OCI-LY3 (cell line): ENCODE measurements around the gene APOL5.

ENCODE experiments used
- H2AFZ ChIP-seq: fragments of 200-600, 300-600 bp; shearing (Covaris generic); 2 replicates; pipeline ENCODE4 v1.6.0; 2014; ENCODE audit warnings: antibody characterized with exemption, low read depth, low read length
- H3K27ac ChIP-seq: fragments of 200-600, 300-600 bp; sonication (generic); 2 replicates; pipeline ENCODE4 v1.5.1; 2014; ENCODE audit warnings: mild to moderate bottlenecking, low read length, moderate library complexity, mixed read lengths
- H3K27me3 ChIP-seq: fragments of 200-600, 300-600 bp; sonication (generic); 2 replicates; pipeline ENCODE4 v1.6.1; 2014; ENCODE audit warnings: low read depth, low read length, mixed read lengths
- H3K36me3 ChIP-seq: fragments of 200-600, 300-600 bp; sonication (generic); replicated peaks from 2 replicates; pipeline ENCODE3; 2014; ENCODE audit warnings: low read depth, low read length, mixed read lengths
- H3K4me1 ChIP-seq: fragments of 300-600, 200-600 bp; sonication (generic); 2 replicates; pipeline ENCODE4 v1.6.1; 2014; ENCODE audit warnings: low read length, mixed read lengths
- H3K4me2 ChIP-seq: fragments of 200-600, 300-600 bp; sonication (generic); 2 replicates; pipeline ENCODE4 v1.6.1; 2014; ENCODE audit warnings: low read length, mixed read lengths
- H3K4me3 ChIP-seq: fragments of 300-600, 200-600 bp; sonication (generic); 2 replicates; pipeline ENCODE4 v1.5.1; 2014; ENCODE audit warnings: antibody characterized with exemption, mild to moderate bottlenecking, low read length, moderate library complexity
- H3K79me2 ChIP-seq: fragments of 300-600, 200-600 bp; shearing (Covaris generic); 2 replicates; pipeline ENCODE4 v1.6.1; 2014; ENCODE audit warnings: mild to moderate bottlenecking, low read length, mixed read lengths
- H3K9ac ChIP-seq: fragments of 300-600, 200-600 bp; shearing (Covaris generic); 2 replicates; pipeline ENCODE4 v1.6.0; 2014; ENCODE audit warnings: mild to moderate bottlenecking, low read length, moderate library complexity
- H3K9me3 ChIP-seq: fragments of 200-600, 300-600 bp; shearing (Covaris generic); 2 replicates; pipeline ENCODE4 v1.6.1; 2014; ENCODE audit warnings: low read length, mixed read lengths; ENCODE audit not compliant: insufficient read depth
- H4K20me1 ChIP-seq: fragments of 200-600, 300-600 bp; sonication (generic); 2 replicates; pipeline ENCODE4 v1.6.1; 2016; ENCODE audit warnings: low read length, mixed read lengths; ENCODE audit not compliant: insufficient read depth
- EZH2phosphoT487 ChIP-seq: fragments of 200-600 bp; shearing (Covaris generic); IDR thresholded peaks from 2 replicates; pipeline ENCODE4 v1.6.1; 2018; ENCODE audit warnings: antibody characterized with exemption, mixed run types, low read depth
- TF ChIP-seq, protein P1 (sequence below): fragments of 200-600, 300-600 bp; sonication (generic); IDR thresholded peaks from 2 replicates; pipeline ENCODE4 v1.5.1; 2014; ENCODE audit warnings: antibody characterized with exemption, low read length, low read depth

The APOL5 gene

DNA sequence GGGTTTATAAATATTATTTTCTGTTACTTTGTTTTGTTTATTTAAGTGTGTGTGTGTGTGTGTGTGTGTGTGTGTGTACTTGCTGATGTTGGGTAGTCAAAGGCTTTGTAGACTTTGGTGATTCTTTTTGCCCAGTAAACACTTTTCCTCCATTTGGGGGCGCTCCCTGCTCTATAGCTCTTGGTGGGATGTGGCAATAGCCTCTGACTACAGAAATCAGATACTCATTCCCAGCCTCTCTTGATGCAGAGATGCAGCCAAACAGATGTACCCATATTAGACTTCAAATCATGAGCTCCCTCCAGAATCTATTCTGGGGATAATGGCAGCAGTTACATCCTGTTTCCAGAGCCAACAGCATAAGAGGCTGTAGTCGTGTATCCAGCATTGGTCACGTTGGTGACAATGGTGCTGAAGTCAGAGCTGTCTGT lies 33.4 kb upstream of the APOL5 start:
- peaks cover under 1% of the 10 kb centered on the region for H3K36me3 ChIP-seq
- H4K20me1 ChIP-seq = no peaks in the 10 kb centered on the region
- peaks cover 14% of the 10 kb centered on the region; the same call in 1 of the 2 replicates for H3K4me1 ChIP-seq
- H3K79me2 ChIP-seq = no peaks in the 10 kb centered on the region
- no peak overlapping the region for H3K4me2 ChIP-seq
- TF ChIP-seq, protein P1, sequence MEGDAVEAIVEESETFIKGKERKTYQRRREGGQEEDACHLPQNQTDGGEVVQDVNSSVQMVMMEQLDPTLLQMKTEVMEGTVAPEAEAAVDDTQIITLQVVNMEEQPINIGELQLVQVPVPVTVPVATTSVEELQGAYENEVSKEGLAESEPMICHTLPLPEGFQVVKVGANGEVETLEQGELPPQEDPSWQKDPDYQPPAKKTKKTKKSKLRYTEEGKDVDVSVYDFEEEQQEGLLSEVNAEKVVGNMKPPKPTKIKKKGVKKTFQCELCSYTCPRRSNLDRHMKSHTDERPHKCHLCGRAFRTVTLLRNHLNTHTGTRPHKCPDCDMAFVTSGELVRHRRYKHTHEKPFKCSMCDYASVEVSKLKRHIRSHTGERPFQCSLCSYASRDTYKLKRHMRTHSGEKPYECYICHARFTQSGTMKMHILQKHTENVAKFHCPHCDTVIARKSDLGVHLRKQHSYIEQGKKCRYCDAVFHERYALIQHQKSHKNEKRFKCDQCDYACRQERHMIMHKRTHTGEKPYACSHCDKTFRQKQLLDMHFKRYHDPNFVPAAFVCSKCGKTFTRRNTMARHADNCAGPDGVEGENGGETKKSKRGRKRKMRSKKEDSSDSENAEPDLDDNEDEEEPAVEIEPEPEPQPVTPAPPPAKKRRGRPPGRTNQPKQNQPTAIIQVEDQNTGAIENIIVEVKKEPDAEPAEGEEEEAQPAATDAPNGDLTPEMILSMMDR = peak; percentile 15; the same call in 1 of the 2 replicates
- no peak for TF ChIP-seq EZH2phosphoT487
- no peak overlapping the region for H3K4me3 ChIP-seq
- H3K27me3 ChIP-seq = 0 out of 2 replicates have a peak, but pooled peaks cover 5% of the 10 kb centered on the region
- peaks cover 20% of the 10 kb centered on the region for H3K9me3 ChIP-seq
- no peak overlapping the region for H3K9ac ChIP-seq
- no peak overlapping the region for H2AFZ ChIP-seq
- no peak overlapping the region for H3K27ac ChIP-seq

DNA sequence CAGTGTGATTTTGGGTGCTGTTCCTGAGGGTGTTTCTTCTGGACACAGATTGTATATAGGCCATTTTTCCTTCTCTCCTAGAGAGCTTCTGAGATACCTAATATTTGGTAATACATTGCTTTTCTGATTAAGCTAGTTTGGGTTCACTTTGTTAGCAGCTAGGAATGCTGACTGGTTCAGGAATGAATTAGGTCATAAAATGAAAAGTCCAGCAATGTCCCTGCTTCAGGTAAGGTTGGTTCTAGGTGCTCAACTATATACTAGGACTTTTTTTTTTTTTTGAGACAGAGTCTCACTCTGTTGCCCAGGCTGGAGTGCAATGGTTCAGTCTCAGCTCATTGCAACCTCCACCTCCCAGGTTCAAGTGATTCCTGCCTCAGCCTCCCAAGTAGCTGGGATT lies 32.9 kb upstream of the APOL5 start:
- no peak overlapping the region for H3K4me3 ChIP-seq
- H2AFZ ChIP-seq = no peak overlapping the region

DNA sequence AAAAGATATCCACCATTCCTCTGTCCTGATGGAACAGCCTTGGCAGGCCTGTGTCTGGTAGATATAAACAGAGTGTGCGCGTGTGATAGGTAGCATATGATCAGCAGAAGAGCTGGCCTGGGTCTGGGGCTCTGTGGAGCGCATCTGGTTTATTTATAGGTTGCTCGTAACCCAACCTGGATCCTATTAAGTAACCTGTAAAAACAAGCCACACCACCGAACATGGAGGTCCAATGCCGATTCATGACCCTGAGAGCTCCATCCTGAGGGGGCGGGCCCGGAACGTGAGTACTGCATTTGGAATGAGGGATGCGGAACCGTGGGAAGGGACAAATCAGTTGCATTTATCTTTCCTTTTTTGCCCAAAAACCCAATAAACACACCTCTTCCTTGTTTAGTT lies 31.9 kb upstream of the APOL5 start:
- Histone ChIP-seq H3K4me2 (no peak overlapping the region), H3K4me3 (no peak overlapping the region), H3K9me3 (peaks cover 20% of the 10 kb centered on the region), H4K20me1 (no peaks in the 10 kb centered on the region), H3K27ac (no peak overlapping the region), H3K79me2 (no peaks in the 10 kb centered on the region), H2AFZ (no peak overlapping the region), H3K9ac (no peak overlapping the region), H3K27me3 (0 out of 2 replicates have a peak, but pooled peaks cover 5% of the 10 kb centered on the region), H3K36me3 (no peaks in the 10 kb centered on the region), H3K4me1 (peaks cover 8% of the 10 kb centered on the region; the same call in 1 of the 2 replicates)
- TF ChIP-seq, protein P1 = no peak
- TF ChIP-seq EZH2phosphoT487 = no peak

More for the DNA sequence above, 32.9 kb upstream of the APOL5 start:
- Histone ChIP-seq H3K27me3 (0 out of 2 replicates have a peak, but pooled peaks cover 5% of the 10 kb centered on the region), H3K79me2 (no peaks in the 10 kb centered on the region), H4K20me1 (no peaks in the 10 kb centered on the region), H3K4me1 (peaks cover 9% of the 10 kb centered on the region; the same call in 1 of the 2 replicates), H3K27ac (no peak overlapping the region), H3K9me3 (peaks cover 20% of the 10 kb centered on the region), H3K4me2 (no peak overlapping the region), H3K9ac (no peak overlapping the region), H3K36me3 (no peaks in the 10 kb centered on the region)
- TF ChIP-seq, protein P1 = no peak
- TF ChIP-seq EZH2phosphoT487 = no peak

- H3K9me3 ChIP-seq = peaks cover 19% of the 10 kb centered on the region
- H3K79me2 ChIP-seq = no peaks in the 10 kb centered on the region
- H4K20me1 ChIP-seq = no peaks in the 10 kb centered on the region
- TF ChIP-seq, protein P1 = no peak
- no peak for TF ChIP-seq EZH2phosphoT487
- no peaks in the 10 kb centered on the region for H3K36me3 ChIP-seq
- peaks cover 8% of the 10 kb centered on the region; the same call in 1 of the 2 replicates for H3K4me1 ChIP-seq
- H2AFZ ChIP-seq = no peak overlapping the region
- H3K4me2 ChIP-seq = no peak overlapping the region
- H3K27me3 ChIP-seq = 0 out of 2 replicates have a peak, but pooled peaks cover 5% of the 10 kb centered on the region
- no peak overlapping the region for H3K27ac ChIP-seq
- H3K4me3 ChIP-seq = no peak overlapping the region
- no peak overlapping the region for H3K9ac ChIP-seq
Measured at GRCh38 chr22:35686298-35686697, 31.4 kb upstream of the APOL5 start.
